H1 (cell line): ENCODE data around the gene DOCK3. TPM values are rescaled to one million over a fixed set of nuclear protein-coding genes. Genes with fewer than 3 reads are reported as not detected.

Source experiments
- CEBPB ChIP-seq: IDR thresholded peaks from 2 replicates; pipeline ENCODE4 v1.6.1; 2012; ENCODE audit warnings: low read depth, low read length
- GABPA ChIP-seq: IDR thresholded peaks from 2 replicates; pipeline ENCODE4 v1.6.1; 2011; ENCODE audit warnings: mild to moderate bottlenecking, low read length, moderate library complexity, borderline replicate concordance; ENCODE audit not compliant: insufficient read depth
- POLR2A ChIP-seq, 2 experiments: IDR thresholded peaks; 1 replicate in 1 of 2; 2 replicates in 1 of 2; pipeline ENCODE4 v1.6.1; 2011; ENCODE audit warnings: low read depth in 2 of 2, low read length in 2 of 2, mild to moderate bottlenecking in 2 of 2; ENCODE audit errors: control extremely low read depth in 1 of 2
- polyA plus RNA-seq, 7 experiments: library from polyadenylated mRNA; depleted of rRNA in 3 of 7; stranded (reverse) in 5 of 7; unstranded in 2 of 7; fragments of >200 nt in 5 of 7; fragments of 200-250 nt in 2 of 7; gene quantifications; 1 replicate in 5 of 7; 2 replicates in 1 of 7; 4 replicates in 1 of 7; pipeline versions ENCODE4 v1.2.1 to v1.2.3, GENCODE V29; 2011 to 2013; ENCODE audit warnings: missing spikeins in 2 of 7, mixed read lengths in 2 of 7
- total RNA-seq: library from RNA; stranded (reverse); fragmentation: NEBNext Ultra II Directional; extraction: Animal tissue kit (Norgen Biotek cat#: 25700); gene quantifications from 2 replicates; pipeline ENCODE4 v1.2.1, GENCODE V29; 2021

The DOCK3 gene
- total and polyA plus RNA-seq, 2 of the 8 experiments (the other 6 are each of a cell fraction or from before 2014, with no cell fraction given), result 2.7 to 5.0 TPM

DNA sequence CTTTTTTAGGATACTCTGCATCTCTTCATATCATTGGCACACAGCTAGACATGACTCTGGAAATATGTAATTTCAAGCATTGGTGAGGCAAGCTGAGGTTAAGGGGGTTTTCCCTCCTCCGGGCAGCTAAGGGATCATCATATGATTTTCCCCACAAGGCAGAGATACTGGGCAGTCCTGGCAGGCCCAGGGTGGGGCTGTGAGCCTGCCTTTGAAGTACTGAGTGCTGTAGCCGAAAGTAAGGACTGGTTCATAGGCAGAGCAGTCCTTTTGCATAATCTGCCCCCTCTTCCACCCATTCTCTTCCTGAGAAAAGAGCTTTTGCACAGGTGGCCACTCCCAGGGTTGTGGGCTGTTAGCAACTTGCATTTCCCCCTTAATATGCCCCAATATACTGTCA lies 541.6 kb downstream of the DOCK3 start (continued):
- TF ChIP-seq GABPA (no peak), CEBPB (no peak), POLR2A (IDR thresholded peaks at IDR 0.05; ENCODE audit: control extremely low read depth in 1 of 2, low read depth in 2 of 2, low read length in 2 of 2) (no peak)
